NT2/D1 (cell line): ENCODE data around the gene PLEKHH1.

ENCODE experiments used
- YY1 ChIP-seq: IDR thresholded peaks from 2 replicates; pipeline ENCODE4 v1.6.1; 2011; ENCODE audit not compliant: insufficient read length, insufficient read depth
- ZNF274 ChIP-seq: IDR thresholded peaks from 2 replicates; pipeline ENCODE4 v1.6.1; 2011; ENCODE audit warnings: mild to moderate bottlenecking, low read depth, low read length

DNA sequence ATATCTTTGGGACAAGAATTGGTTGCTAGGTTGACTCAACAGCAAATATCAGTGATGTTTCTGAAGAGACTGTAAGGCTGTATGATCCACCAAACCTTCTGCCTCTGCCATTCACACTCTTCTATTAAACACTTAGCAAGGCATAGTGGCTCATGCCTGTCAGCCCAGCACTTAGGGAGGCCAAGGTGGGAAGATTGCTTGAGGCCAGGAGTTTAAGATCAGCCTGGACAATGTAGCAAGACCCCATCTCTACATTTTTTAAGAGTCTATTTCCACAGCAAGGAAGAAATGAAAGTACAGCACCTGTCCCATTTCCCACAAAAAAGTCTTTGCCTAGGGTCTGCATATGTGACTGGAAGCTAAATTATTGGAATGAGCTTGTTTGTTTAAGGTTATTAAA is 94.4 kb downstream of the PLEKHH1 start:
- no peak for TF ChIP-seq ZNF274
- no peak for TF ChIP-seq YY1
